ENCODE data around the gene DACT3. TPM values are rescaled to one million over a fixed set of nuclear protein-coding genes. Genes with fewer than 3 reads are reported as not detected.

The DACT3 gene
- total and polyA plus RNA-seq, 2 donors (not counting 1 experiment from before 2014, with no cell fraction given), result 5.6 to 11.5 TPM

GRCh38 chr19:46678110-46678732 is 17.2 kb upstream of the DACT3 start:
- H3K4me3 ChIP-seq (replicated peaks in 1 of 4; ENCODE audit: control extremely low read depth in 1 of 4, insufficient read depth in 1 of 4, low read depth in 3 of 4, low read length in 4 of 4), result no peak overlapping the region
- no peak overlapping the region for H3K4me2 ChIP-seq (ENCODE audit: extremely low read depth, insufficient read depth, low read length)
- no peak for TF ChIP-seq CTCF (conservative IDR thresholded peaks at IDR 0.05 in 1 of 2, IDR thresholded peaks at IDR 0.05 in 1 of 2; ENCODE audit: low read depth in 1 of 2, low read length in 2 of 2)
- TF ChIP-seq EZH2 (IDR thresholded peaks at IDR 0.05; ENCODE audit: low read length, missing control alignments), result no peak
- no peak for DNase-seq (ENCODE audit: low read depth in 2 of 2)
- H3K9me3 ChIP-seq (ENCODE audit: control insufficient read depth, insufficient read depth, low read depth, low read length), result no peaks in the 10 kb centered on the region
- no peaks in the 10 kb centered on the region for H4K20me1 ChIP-seq (ENCODE audit: control insufficient read depth, extremely low read depth, insufficient read depth, low read length)
- H3K4me1 ChIP-seq (ENCODE audit: control insufficient read depth, extremely low read depth, insufficient read depth, low read length), result no peaks in the 10 kb centered on the region
- no peak overlapping the region for H3K9ac ChIP-seq (ENCODE audit: insufficient read depth, low read length)
- H3K79me2 ChIP-seq (ENCODE audit: control insufficient read depth, insufficient read depth, low read length), result no peaks in the 10 kb centered on the region
- no peak overlapping the region for H2AFZ ChIP-seq (ENCODE audit: low read length)
- H3K27ac ChIP-seq (ENCODE audit: insufficient read depth, low read length), result no peak overlapping the region
- H3K27me3 ChIP-seq (ENCODE audit: control insufficient read depth, insufficient read depth, low read length), result no peaks in the 10 kb centered on the region
- H3K36me3 ChIP-seq (ENCODE audit: control insufficient read depth, insufficient read depth, low read length), result peaks cover 11% of the 10 kb centered on the region

- Histone ChIP-seq H3K9me3 (ENCODE audit: control insufficient read depth, insufficient read depth, low read depth, low read length) (no peaks in the 10 kb centered on the region), H3K4me3 (replicated peaks in 1 of 4; ENCODE audit: control extremely low read depth in 1 of 4, insufficient read depth in 1 of 4, low read depth in 3 of 4, low read length in 4 of 4) (no peak overlapping the region), H3K27ac (ENCODE audit: insufficient read depth, low read length) (no peak overlapping the region), H4K20me1 (ENCODE audit: control insufficient read depth, extremely low read depth, insufficient read depth, low read length) (no peaks in the 10 kb centered on the region), H3K4me1 (ENCODE audit: control insufficient read depth, extremely low read depth, insufficient read depth, low read length) (peaks cover 3% of the 10 kb centered on the region), H2AFZ (ENCODE audit: low read length) (no peak overlapping the region), H3K36me3 (ENCODE audit: control insufficient read depth, insufficient read depth, low read length) (peaks cover 10% of the 10 kb centered on the region), H3K79me2 (ENCODE audit: control insufficient read depth, insufficient read depth, low read length) (no peaks in the 10 kb centered on the region), H3K4me2 (ENCODE audit: extremely low read depth, insufficient read depth, low read length) (no peak overlapping the region), H3K9ac (ENCODE audit: insufficient read depth, low read length) (no peak overlapping the region), H3K27me3 (ENCODE audit: control insufficient read depth, insufficient read depth, low read length) (no peaks in the 10 kb centered on the region)
- peak in 1 of 2 donors; percentile 25 for DNase-seq (ENCODE audit: low read depth in 2 of 2)
- no peak for TF ChIP-seq CTCF (conservative IDR thresholded peaks at IDR 0.05 in 1 of 2, IDR thresholded peaks at IDR 0.05 in 1 of 2; ENCODE audit: low read depth in 1 of 2, low read length in 2 of 2)
- TF ChIP-seq EZH2 (IDR thresholded peaks at IDR 0.05; ENCODE audit: low read length, missing control alignments), result no peak
Measured at GRCh38 chr19:46674416-46675178, 13.6 kb upstream of the DACT3 start.

DNA sequence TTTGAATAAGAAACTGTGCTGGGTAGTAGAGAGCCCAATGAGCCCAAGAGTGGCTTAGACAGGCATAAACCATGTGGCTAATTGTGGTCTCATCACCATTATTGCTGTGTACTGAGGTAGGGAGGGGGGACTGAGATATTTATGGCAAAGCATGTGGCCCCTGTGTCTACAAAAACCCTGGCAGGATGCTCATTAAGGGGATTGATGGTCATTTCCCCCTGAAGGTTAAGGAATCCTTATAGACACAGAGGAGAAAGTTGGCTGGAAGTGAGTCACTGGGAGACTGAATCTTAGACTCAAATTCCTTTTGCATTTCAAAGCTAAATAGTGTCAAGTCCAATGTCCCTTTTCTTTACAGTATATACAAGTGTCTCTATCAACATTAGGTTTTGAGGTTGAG is 9.8 kb upstream of the DACT3 start:
- Histone ChIP-seq H2AFZ (ENCODE audit: low read length) (no peak overlapping the region), H3K27me3 (ENCODE audit: control insufficient read depth, insufficient read depth, low read length) (no peaks in the 10 kb centered on the region), H3K4me3 (replicated peaks in 1 of 4; ENCODE audit: control extremely low read depth in 1 of 4, insufficient read depth in 1 of 4, low read depth in 3 of 4, low read length in 4 of 4) (no peak overlapping the region), H3K9me3 (ENCODE audit: control insufficient read depth, insufficient read depth, low read depth, low read length) (no peaks in the 10 kb centered on the region), H3K79me2 (ENCODE audit: control insufficient read depth, insufficient read depth, low read length) (no peaks in the 10 kb centered on the region), H3K27ac (ENCODE audit: insufficient read depth, low read length) (no peak overlapping the region), H4K20me1 (ENCODE audit: control insufficient read depth, extremely low read depth, insufficient read depth, low read length) (no peaks in the 10 kb centered on the region), H3K36me3 (ENCODE audit: control insufficient read depth, insufficient read depth, low read length) (peaks cover 7% of the 10 kb centered on the region), H3K4me1 (ENCODE audit: control insufficient read depth, extremely low read depth, insufficient read depth, low read length) (peaks cover 3% of the 10 kb centered on the region), H3K4me2 (ENCODE audit: extremely low read depth, insufficient read depth, low read length) (no peak overlapping the region), H3K9ac (ENCODE audit: insufficient read depth, low read length) (no peak overlapping the region)
- no peak for TF ChIP-seq CTCF (conservative IDR thresholded peaks at IDR 0.05 in 1 of 2, IDR thresholded peaks at IDR 0.05 in 1 of 2; ENCODE audit: low read depth in 1 of 2, low read length in 2 of 2)
- peak in 1 of 2 donors; percentile 62 for DNase-seq (ENCODE audit: low read depth in 2 of 2)
